GM12892 (cell line): ENCODE data around the gene NPHS1.

ENCODE experiments used
- DNase-seq: peaks from one replicate; pipeline ENCODE4 v3.0.0; 2011; ENCODE audit not compliant: insufficient read length
- FAIRE-seq: peaks from 2 replicates; lab custom pipeline; 2011; peaks lifted over from hg19 to GRCh38; lab: Jason Lieb, UNC
- POLR2A ChIP-seq: IDR thresholded peaks from 2 replicates; pipeline ENCODE4 v1.6.1; 2011; ENCODE audit warnings: low read depth, low read length, control low read depth
- POLR2AphosphoS5 ChIP-seq: IDR thresholded peaks from 2 replicates; pipeline ENCODE4 v1.6.1; 2011; ENCODE audit warnings: low read depth, low read length, control low read depth
- TAF1 ChIP-seq: IDR thresholded peaks from 2 replicates; pipeline ENCODE4 v1.6.1; 2011; ENCODE audit warnings: low read depth, mild to moderate bottlenecking, control low read depth, low read length, borderline replicate concordance

The NPHS1 gene

DNA sequence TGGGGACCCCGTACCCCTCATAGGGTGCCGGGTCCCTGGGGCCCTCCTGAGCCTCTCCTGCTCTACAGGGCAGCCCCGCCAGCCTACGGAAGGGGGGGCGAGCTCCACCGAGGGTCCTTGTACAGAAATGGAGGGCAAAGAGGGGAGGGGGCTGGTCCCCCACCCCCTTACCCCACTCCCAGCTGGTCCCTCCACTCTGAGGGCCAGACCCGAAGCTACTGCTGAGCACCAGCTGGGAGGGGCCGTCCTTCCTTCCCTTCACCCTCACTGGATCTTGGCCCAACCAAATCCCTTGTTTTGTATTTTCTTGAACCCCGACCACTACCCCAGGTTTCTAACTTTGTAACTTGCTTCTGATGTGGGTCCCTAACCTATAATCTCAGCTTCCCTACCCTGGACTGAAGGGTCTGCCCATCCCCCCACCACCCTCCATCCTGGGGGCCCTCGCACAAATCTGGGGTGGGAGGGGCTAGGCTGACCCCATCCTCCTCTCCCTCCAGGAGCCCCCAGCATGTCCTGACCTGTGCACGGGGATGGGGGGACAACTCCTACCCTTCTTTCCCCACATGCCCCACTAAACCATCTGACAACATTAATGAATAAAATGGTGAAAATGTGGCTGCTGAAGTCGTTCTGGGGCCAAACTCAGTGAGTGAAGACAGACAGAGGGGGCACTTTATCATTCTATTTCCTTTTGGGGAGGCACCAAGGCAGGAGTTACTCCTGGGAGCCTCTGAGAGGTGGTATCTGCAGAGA is 63.9 kb downstream of the NPHS1 start:
- TF ChIP-seq POLR2AphosphoS5 (no peak), TAF1 (no peak)
- FAIRE-seq, result no peak
- no peak for DNase-seq

DNA sequence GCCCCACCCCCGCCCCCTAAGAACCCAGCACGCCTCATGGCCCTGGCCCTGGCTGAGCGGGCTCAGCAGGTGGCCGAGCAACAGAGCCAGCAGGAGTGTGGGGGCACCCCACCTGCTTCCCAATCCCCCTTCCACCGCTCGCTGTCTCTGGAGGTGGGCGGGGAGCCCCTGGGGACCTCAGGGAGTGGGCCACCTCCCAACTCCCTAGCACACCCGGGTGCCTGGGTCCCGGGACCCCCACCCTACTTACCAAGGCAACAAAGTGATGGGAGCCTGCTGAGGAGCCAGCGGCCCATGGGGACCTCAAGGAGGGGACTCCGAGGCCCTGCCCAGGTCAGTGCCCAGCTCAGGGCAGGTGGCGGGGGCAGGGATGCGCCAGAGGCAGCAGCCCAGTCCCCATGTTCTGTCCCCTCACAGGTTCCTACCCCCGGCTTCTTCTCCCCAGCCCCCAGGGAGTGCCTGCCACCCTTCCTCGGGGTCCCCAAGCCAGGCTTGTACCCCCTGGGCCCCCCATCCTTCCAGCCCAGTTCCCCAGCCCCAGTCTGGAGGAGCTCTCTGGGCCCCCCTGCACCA is 65.0 kb downstream of the NPHS1 start:
- DNase-seq (no peak), FAIRE-seq (no peak)
- no peak for TF ChIP-seq TAF1
- TF ChIP-seq POLR2AphosphoS5, result no peak

DNA sequence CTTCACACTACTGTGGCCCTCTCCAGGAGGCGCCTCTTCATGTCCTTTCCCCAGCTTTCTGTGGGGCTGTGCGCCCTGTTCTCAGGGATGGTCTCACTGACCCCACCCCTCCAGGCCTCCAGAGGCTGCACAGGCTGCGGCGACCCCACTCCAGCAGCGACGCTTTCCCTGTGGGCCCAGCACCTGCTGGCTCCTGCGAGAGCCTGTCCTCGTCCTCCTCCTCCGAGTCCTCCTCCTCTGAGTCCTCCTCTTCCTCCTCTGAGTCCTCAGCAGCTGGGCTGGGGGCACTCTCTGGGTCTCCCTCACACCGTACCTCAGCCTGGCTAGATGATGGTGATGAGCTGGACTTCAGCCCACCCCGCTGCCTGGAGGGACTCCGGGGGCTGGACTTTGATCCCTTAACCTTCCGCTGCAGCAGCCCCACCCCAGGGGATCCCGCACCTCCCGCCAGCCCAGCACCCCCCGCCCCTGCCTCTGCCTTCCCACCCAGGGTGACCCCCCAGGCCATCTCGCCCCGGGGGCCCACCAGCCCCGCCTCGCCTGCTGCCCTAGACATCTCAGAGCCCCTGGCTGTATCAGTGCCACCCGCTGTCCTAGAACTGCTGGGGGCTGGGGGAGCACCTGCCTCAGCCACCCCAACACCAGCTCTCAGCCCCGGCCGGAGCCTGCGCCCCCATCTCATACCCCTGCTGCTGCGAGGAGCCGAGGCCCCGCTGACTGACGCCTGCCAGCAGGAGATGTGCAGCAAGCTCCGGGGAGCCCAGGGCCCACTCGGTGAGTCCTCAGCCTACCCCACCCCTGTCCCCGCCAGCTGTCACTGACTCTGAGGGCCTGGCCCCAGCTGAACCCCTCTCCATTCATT is 65.8 kb downstream of the NPHS1 start:
- FAIRE-seq, result no peak
- TF ChIP-seq POLR2A (no peak), TAF1 (no peak), POLR2AphosphoS5 (no peak)

DNA sequence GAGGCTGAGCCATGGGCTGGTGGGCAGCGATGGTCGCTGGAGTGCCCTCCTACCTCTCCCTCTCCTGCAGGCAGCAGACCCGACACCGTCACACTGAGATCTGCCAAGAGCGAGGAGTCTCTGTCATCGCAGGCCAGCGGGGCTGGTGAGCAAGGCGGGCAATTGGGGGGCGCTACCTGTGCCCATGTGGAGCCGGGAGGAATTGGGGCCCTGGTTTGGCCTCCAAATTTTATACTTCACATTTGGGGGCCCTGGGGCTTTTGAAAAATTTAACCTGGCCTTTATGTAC is 67.0 kb downstream of the NPHS1 start:
- DNase-seq (no peak), FAIRE-seq (no peak)
- TF ChIP-seq POLR2AphosphoS5 (no peak), POLR2A (no peak), TAF1 (no peak)

More for the DNA sequence above, 65.8 kb downstream of the NPHS1 start:
- no peak for DNase-seq

DNA sequence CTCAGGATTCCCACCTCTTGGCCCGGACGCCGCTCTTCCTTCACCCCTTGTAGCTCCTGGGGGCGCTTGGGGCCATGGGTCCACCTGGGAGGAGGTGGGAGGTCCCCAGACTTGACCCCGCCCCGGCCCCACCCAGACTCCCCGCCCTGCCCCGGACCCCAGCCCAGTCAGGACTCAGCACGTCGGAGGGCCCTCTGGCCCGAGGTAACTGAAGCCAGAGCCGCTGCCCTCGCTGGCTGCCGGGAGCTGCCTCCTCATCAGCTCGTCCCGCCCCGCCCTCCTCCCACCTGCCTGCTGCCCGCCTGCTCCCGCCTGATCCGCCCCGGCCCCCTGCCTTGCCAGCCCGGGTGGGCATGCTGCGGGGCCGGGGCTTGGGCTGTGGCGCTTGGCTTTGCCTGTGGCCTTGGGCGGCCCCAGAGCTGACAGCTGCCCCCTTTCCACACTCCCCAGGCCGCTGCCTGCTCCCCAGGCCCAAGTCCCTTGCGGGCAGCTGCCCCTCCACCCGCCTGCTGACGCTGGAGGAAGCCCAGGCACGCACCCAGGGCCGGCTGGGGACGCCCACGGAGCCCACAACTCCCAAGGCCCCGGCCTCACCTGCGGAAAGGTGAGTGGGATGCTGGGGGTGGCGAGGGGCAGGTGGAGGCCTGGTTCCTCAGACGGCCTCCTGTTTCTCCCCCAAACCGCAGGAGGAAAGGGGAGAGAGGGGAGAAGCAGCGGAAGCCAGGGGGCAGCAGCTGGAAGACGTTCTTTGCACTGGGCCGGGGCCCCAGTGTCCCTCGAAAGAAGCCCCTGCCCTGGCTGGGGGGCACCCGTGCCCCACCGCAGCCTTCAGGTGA is 67.6 kb downstream of the NPHS1 start:
- no peak for DNase-seq
- no peak for FAIRE-seq
- TF ChIP-seq TAF1, result no peak
- TF ChIP-seq POLR2AphosphoS5, result no peak
- no peak for TF ChIP-seq POLR2A

DNA sequence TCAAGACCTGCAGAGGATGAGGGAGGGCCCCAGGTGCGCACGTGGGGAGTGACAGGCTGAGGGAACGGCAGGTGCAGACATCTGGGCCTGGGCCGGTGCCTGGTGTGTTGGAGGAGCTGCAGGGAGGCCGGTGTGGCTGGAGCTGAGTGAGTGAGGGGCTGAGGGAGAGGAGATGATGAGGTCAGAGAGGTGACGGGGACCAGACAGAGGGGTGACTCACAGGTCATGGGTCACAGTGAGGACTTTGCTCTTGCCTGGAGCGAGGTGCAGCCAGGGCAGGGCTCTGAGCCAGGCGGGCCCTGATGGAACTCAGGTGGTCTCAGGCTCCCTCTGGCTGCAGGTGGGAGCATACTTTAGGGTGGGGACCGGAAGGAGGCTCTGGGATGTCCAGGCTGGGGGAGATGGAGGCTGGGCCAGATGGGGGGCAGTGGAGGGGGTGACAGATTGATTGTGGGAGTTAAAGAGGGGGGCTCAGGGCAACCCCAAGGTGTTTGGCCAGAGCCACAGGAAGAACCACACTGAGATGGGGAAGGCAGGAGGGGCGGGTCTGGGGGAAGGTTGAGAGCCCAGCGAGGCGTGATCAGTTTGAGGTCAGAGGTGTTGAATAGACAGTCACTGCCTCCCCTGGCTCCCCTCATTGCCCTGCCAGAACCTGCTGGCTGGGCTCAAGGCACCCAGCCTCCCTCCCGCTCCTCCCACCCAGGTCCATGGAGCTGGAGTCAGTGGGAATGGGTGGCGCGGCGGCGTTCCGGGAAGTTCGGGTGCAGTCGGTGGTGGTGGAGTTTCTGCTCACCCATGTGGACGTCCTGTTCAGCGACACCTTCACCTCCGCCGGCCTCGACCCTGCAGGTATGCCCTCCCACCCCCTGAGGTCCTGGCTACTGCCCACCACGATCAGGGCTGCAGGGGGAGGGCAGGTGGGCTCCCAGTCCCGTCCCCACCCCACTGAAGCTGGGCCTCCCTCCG is 68.6 kb downstream of the NPHS1 start:
- FAIRE-seq (no peak), DNase-seq (no peak)
- TF ChIP-seq POLR2A (no peak), TAF1 (no peak), POLR2AphosphoS5 (no peak)

DNA sequence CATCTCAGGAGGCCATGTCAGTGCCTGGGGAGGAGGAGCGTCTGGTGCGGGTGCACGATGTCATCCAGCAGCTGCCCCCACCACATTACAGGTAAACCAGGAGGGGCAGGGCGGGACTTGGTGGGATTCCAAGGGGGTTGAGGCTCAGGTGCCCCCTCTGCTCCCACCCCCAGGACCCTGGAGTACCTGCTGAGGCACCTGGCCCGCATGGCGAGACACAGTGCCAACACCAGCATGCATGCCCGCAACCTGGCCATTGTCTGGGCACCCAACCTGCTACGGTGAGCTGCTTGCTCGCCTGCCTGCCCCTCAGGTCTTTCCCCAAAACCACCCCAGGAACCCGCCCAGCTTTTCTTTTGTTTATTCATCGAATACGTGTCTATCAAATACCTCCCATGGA is 69.7 kb downstream of the NPHS1 start:
- TF ChIP-seq POLR2A (no peak), TAF1 (no peak), POLR2AphosphoS5 (no peak)
- FAIRE-seq, result no peak
- DNase-seq, result no peak

DNA sequence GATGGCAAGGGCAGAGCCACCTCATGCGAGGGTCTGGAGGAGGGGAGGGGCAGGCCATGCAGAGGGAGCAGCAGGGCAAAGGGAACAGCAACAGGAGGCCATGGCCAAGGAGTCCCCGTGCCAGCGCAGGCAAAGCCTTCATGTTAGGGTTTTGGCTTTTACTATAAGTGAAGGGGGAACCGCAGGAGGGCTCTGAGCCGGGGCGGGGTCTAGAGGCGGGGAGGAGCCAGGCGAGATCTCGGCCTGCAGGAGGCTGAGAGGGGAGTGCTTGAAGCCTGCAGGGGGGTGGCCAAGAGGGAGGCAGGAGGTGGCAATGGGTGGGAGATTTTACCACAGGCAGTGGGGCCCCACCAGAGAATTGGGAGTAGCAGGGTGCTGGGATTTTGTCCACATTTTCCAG is 70.7 kb downstream of the NPHS1 start:
- FAIRE-seq (no peak), DNase-seq (no peak)
- TF ChIP-seq POLR2AphosphoS5 (no peak), TAF1 (no peak), POLR2A (no peak)

DNA sequence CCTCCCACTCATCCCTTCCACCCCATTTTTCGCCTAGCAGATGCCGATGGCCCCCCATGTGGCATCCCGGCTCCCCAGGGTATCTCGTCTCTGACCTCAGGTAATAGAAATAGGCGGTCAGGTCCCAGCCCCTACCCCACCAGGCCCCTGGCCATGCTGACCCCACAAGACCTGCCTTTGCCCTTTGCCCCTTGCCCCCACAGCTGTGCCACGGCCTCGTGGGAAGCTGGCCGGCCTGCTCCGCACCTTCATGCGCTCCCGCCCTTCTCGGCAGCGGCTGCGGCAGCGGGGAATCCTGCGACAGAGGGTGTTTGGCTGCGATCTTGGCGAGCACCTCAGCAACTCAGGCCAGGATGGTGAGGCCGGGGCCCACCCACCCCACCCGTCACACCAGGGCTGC is 71.6 kb downstream of the NPHS1 start:
- TF ChIP-seq POLR2AphosphoS5, result no peak
- TF ChIP-seq POLR2A, result no peak
- TF ChIP-seq TAF1, result no peak
- DNase-seq (no peak), FAIRE-seq (no peak)

DNA sequence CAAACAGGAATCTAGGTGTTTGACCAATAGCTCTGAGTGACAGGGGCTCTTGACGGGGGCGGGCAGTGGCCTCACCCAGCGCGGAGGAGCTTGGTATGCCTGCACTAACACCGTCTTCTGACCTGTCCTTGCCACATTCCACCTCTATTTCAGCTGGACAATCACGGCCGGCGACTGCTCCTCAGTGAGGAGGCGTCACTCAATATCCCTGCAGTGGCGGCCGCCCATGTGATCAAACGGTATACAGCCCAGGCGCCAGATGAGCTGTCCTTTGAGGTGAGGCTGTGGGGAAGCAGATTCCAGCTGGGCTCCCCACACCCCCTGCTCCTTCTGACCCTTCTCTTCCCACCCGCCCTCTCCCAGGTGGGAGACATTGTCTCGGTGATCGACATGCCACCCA is 72.2 kb downstream of the NPHS1 start:
- no peak for DNase-seq
- no peak for FAIRE-seq
- TF ChIP-seq POLR2A (no peak), TAF1 (no peak), POLR2AphosphoS5 (no peak)

DNA sequence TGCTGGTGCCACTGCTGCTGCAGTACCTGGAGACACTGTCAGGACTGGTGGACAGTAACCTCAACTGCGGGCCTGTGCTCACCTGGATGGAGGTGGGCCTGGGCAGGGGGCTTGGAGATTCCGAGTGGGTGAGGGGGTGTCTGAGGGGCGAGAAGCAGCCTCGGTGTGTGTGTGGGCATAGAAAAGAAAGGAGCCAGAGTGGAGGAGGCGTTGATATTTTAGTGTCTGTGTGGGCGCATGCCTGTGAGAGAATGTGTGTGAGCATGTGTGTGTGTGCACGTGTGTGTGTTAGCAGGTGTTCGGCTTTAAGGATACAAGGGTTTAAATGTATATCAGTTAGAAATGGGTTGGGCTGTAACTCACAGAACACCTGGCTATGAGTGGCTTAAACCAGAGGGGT is 73.3 kb downstream of the NPHS1 start:
- no peak for DNase-seq
- TF ChIP-seq TAF1, result no peak
- no peak for TF ChIP-seq POLR2A
- TF ChIP-seq POLR2AphosphoS5, result no peak
- FAIRE-seq, result no peak

DNA sequence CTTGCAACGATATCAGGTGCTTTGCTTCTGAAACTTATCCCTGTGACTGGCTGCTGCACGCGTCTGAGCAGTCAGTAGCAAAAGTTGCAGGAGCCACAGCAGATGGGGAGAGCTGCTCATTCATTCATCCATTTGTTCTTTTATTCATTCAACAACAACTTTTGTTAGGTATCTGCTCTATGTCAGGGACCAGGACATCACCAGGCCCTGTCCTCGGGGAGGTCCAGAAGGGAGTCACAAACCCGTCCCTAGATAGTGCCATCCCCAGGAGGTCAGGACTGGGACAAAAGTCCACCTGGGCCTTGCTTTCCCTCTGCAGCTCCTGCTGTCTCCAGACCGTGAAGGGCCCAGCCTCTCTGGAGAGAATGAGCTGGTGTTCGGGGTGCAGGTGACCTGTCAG is 74.3 kb downstream of the NPHS1 start:
- FAIRE-seq (no peak), DNase-seq (no peak)
- TF ChIP-seq POLR2AphosphoS5 (no peak), POLR2A (no peak), TAF1 (no peak)
